GM12872 (cell line): Measurements from ENCODE around the gene GNB3.

ENCODE experiments used
- TF ChIP-seq, protein P1 (sequence below): IDR thresholded peaks from 3 replicates; pipeline ENCODE4 v1.5.1; 2011; ENCODE audit warnings: low read depth, mild to moderate bottlenecking, low read length, moderate library complexity; ENCODE audit not compliant: insufficient read depth

GNB3 gene

DNA sequence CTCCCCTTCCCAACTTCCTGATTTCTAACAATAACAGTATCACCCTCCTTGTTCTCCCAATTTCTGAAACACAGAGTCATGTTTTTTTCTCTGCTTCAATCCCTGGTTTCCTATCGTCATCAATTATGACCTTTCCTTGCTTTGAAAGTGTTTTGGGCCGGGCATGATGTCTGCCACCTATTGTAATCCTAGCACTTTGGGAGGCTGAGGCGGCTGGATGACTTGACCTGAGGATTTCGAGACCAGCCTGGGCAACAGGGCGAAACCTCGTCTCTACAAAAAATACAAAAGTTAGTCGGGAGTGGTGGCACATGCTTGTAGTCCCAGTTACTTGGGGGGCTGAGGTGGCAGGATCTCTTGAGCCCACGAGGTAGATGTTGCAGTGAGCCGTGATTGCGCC is 31.7 kb upstream of the GNB3 start:
- TF ChIP-seq, protein P1, sequence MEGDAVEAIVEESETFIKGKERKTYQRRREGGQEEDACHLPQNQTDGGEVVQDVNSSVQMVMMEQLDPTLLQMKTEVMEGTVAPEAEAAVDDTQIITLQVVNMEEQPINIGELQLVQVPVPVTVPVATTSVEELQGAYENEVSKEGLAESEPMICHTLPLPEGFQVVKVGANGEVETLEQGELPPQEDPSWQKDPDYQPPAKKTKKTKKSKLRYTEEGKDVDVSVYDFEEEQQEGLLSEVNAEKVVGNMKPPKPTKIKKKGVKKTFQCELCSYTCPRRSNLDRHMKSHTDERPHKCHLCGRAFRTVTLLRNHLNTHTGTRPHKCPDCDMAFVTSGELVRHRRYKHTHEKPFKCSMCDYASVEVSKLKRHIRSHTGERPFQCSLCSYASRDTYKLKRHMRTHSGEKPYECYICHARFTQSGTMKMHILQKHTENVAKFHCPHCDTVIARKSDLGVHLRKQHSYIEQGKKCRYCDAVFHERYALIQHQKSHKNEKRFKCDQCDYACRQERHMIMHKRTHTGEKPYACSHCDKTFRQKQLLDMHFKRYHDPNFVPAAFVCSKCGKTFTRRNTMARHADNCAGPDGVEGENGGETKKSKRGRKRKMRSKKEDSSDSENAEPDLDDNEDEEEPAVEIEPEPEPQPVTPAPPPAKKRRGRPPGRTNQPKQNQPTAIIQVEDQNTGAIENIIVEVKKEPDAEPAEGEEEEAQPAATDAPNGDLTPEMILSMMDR = no peak

DNA sequence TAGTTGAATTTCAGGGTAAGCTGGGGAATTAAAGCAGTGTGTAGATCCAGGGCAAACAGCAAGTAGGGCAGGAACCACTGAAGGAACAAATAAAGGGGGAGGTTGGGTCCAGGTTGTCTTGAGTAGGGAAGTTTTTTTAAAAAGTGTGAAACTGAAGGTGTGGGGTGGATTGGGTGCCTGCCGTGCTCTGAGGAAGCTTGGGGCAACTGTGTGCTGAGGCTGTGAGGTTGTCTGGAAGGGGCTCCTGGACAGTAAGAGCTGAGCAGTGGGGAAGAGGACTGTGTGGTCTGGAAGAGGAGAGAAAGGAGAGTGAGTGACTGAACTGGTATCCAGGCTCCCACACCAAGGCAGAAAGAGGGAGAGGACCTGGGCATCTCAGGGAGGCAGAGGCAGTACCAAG is 30.0 kb upstream of the GNB3 start:
- TF ChIP-seq, protein P1 = no peak

DNA sequence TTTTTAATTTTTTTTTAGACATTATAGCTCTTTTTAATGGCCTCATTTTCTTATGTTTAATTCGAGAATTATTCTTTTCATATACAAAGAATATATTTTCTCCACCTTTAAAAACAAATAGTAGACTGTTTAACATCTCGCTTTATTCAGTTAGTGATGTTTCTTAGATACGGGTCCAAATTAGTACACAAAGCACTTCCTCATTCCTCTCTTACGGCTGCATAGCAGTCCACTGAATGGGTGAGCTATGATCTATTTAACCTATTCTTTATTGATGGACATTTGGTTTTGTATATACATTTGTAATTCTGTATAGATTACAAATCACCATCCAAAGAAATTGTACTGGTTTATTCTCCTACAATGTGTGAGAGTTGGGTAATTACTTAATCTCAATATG is 27.4 kb upstream of the GNB3 start:
- TF ChIP-seq, protein P1 = no peak

DNA sequence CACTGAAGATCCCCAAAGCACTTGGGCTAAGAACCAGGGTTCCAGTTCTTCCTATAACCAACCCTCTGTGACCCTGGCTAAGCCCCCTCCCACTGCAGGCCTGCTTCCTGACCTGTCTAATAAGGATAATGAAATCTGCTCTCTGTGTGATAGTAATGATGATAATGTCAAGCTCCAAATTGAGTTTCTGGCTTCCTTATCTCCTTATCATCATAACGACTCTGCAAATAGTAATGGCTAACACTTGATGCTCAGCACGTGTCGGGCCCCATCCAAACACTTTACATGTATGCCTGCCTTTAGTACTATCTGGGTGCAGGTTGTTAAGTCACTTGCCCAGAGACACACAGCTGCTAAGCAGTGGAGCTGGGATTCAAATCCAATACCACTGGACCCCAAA is 24.1 kb upstream of the GNB3 start:
- TF ChIP-seq, protein P1 = no peak

DNA sequence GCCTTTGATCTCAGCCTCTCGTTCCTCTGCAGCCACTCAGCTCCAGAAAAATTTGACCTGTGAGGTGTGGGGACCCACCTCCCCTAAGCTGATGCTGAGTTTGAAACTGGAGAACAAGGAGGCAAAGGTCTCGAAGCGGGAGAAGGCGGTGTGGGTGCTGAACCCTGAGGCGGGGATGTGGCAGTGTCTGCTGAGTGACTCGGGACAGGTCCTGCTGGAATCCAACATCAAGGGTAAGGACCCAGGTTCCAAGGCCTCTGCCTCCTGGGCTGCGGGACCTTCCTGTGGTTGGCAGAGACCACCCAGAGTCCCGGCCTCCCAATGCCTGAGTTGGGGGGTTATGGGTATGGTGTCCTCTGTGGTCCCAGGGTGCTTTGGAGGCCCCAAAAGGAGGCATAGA is 23.6 kb upstream of the GNB3 start:
- TF ChIP-seq, protein P1 = no peak

DNA sequence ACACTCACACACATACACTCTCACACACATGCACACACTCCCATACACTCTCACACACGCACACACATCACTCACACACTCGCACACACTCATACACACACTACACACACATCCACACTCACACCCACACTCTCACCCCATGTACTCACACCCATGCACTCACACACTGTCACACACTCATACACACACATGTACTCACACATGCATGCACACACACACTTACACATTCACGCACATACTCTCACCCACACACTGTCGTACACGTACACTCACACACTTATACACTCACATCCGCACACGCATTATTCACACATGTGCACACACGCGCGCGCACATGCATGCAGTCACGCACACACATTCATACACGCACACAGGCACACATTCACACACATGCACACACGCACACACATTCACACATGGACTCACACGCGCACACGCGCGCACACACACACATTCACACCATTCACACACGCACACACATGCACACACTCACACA is 23.0 kb upstream of the GNB3 start:
- TF ChIP-seq, protein P1 = no peak

DNA sequence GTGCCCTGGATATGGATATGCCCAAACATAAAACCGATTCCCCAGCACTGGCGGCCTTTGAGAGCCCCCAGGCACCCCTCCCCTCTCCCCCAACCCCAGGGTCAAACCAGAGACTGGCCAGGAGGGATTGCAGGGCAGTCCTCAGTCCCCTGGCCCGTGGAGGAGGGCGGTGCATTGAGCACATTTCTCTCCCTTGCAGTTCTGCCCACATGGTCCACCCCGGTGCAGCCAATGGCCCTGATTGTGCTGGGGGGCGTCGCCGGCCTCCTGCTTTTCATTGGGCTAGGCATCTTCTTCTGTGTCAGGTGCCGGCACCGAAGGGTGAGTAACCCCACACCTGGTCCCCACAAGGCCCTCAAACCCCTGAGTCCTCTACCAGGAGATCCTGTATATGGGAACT is 22.5 kb upstream of the GNB3 start:
- TF ChIP-seq, protein P1 = no peak

DNA sequence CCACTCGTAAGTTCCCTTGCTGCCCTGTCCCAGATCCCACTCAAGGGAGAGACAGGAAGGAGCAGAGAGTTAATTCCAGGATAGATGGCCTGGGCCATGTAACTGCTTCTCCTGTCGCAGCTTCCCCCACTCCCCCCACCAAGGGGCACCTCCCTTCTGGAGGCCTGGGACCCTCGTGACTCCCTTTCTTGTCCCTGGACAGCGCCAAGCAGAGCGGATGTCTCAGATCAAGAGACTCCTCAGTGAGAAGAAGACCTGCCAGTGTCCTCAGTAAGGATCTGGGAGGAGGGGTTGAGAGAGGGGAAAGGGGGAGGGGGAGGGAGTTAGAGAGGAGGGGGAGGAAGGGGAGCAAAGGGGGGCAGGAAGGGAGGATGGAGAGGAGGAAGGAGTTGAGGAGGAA is 22.1 kb upstream of the GNB3 start:
- TF ChIP-seq, protein P1 = no peak
